WTC11 (cell line): ENCODE measurements around the gene TMEM94. TPM values are rescaled to one million over a fixed set of nuclear protein-coding genes. Genes with fewer than 3 reads are reported as not detected.

Experiments
- ESRRA ChIP-seq: sonication (generic); formaldehyde crosslinking; IDR thresholded peaks from 2 replicates; pipeline ENCODE4 v1.8.1; 2022; ENCODE audit warnings: mild to moderate bottlenecking, missing genetic modification reagents, borderline replicate concordance
- ETV6 ChIP-seq: sonication (generic); formaldehyde crosslinking; IDR thresholded peaks from 2 replicates; pipeline ENCODE4 v1.8.1; 2022; ENCODE audit warnings: mild to moderate bottlenecking, missing genetic modification reagents
- FOXJ3 ChIP-seq: sonication (generic); formaldehyde crosslinking; IDR thresholded peaks from 2 replicates; pipeline ENCODE4 v1.9.0; 2021; ENCODE audit warnings: missing genetic modification reagents, mild to moderate bottlenecking, borderline replicate concordance
- FOXK1 ChIP-seq: sonication (generic); formaldehyde crosslinking; IDR thresholded peaks from 2 replicates; pipeline ENCODE4 v1.8.0; 2022; ENCODE audit warnings: mild to moderate bottlenecking, moderate library complexity, missing genetic modification reagents
- FOXP1 ChIP-seq: sonication (generic); formaldehyde crosslinking; IDR thresholded peaks from 2 replicates; pipeline ENCODE4 v1.8.0; 2022; ENCODE audit warnings: missing genetic modification reagents, mild to moderate bottlenecking, moderate library complexity, borderline replicate concordance
- GRHL2 ChIP-seq: fragments of 250-450 bp; sonication (Bioruptor Pico); IDR thresholded peaks from 2 replicates; pipeline ENCODE4 v1.8.0; 2022; ENCODE audit warnings: mild to moderate bottlenecking, moderate library complexity; ENCODE audit not compliant: insufficient replicate concordance, severe bottlenecking
- HMGA2 ChIP-seq: fragments of 250-450 bp; sonication (Bioruptor Pico); IDR thresholded peaks from 2 replicates; pipeline ENCODE4 v1.4.0; 2021; ENCODE audit warnings: mild to moderate bottlenecking, moderate library complexity
- KAT7 ChIP-seq: sonication (generic); formaldehyde crosslinking; IDR thresholded peaks from 2 replicates; pipeline ENCODE4 v1.8.1; 2023; ENCODE audit warnings: missing genetic modification reagents, mild to moderate bottlenecking, borderline replicate concordance
- NFYB ChIP-seq: sonication (generic); formaldehyde crosslinking; conservative IDR thresholded peaks from 2 replicates; pipeline ENCODE4 v1.8.0; 2022; ENCODE audit warnings: low read depth, missing genetic modification reagents
- NR1H2 ChIP-seq: sonication (generic); formaldehyde crosslinking; IDR thresholded peaks from 2 replicates; pipeline ENCODE4 v1.9.0; 2021; ENCODE audit warnings: mild to moderate bottlenecking, moderate library complexity, missing genetic modification reagents
- TP53 ChIP-seq: sonication (generic); formaldehyde crosslinking; IDR thresholded peaks from 2 replicates; pipeline ENCODE4 v1.8.1; 2023; ENCODE audit warnings: mild to moderate bottlenecking, missing genetic modification reagents
- ZNF416 ChIP-seq: fragments of 250-450 bp; sonication (Bioruptor Pico); IDR thresholded peaks from 2 replicates; pipeline ENCODE4 v1.9.0; 2021; ENCODE audit warnings: mild to moderate bottlenecking, inconsistent platforms
- total RNA-seq: library from RNA; stranded (reverse); gene quantifications from 3 replicates; pipeline ENCODE4 v1.2.3, GENCODE V29; 2021
- TF ChIP-seq, protein P1 (sequence below): sonication (generic); formaldehyde crosslinking; IDR thresholded peaks from 2 replicates; pipeline ENCODE4 v1.8.1; 2022; ENCODE audit warnings: mild to moderate bottlenecking, missing genetic modification reagents, moderate library complexity, borderline replicate concordance
- TF ChIP-seq, protein P2 (sequence below): sonication (generic); formaldehyde crosslinking; IDR thresholded peaks from 2 replicates; pipeline ENCODE4 v1.8.1; 2022; ENCODE audit warnings: missing genetic modification reagents, borderline replicate concordance
- TF ChIP-seq, protein P3 (sequence below): sonication (generic); formaldehyde crosslinking; IDR thresholded peaks from 2 replicates; pipeline ENCODE4 v1.8.1; 2022; ENCODE audit warnings: mild to moderate bottlenecking, moderate library complexity, missing genetic modification reagents
- TF ChIP-seq, protein P4 (sequence below): sonication (generic); formaldehyde crosslinking; IDR thresholded peaks from 2 replicates; pipeline ENCODE4 v1.8.0; 2023; ENCODE audit warnings: missing genetic modification reagents
- TF ChIP-seq, protein P5 (sequence below): sonication (generic); formaldehyde crosslinking; IDR thresholded peaks from 2 replicates; pipeline ENCODE4 v1.8.0; 2022; ENCODE audit warnings: mild to moderate bottlenecking, missing genetic modification reagents
- TF ChIP-seq, protein P6 (sequence below): fragments of 250-450 bp; sonication (Bioruptor Pico); IDR thresholded peaks from 2 replicates; pipeline ENCODE4 v1.9.0; 2021; ENCODE audit warnings: moderate library complexity, mild to moderate bottlenecking, inconsistent platforms, borderline replicate concordance
- TF ChIP-seq, protein P7 (sequence below): fragments of 250-450 bp; sonication (Bioruptor Pico); IDR thresholded peaks from 2 replicates; pipeline ENCODE4 v1.8.0; 2021; ENCODE audit warnings: mild to moderate bottlenecking
- TF ChIP-seq, protein P8 (sequence below): fragments of 250-450 bp; sonication (Bioruptor Pico); IDR thresholded peaks from 2 replicates; pipeline ENCODE4 v1.9.0; 2021; ENCODE audit warnings: mild to moderate bottlenecking
- TF ChIP-seq, protein P9 (sequence below): sonication (generic); formaldehyde crosslinking; IDR thresholded peaks from 2 replicates; pipeline ENCODE4 v1.8.0; 2023; ENCODE audit warnings: missing genetic modification reagents, mild to moderate bottlenecking, borderline replicate concordance
- TF ChIP-seq, protein P10 (sequence below): fragments of 250-450 bp; sonication (Bioruptor Pico); IDR thresholded peaks from 2 replicates; pipeline ENCODE4 v1.9.0; 2021; ENCODE audit warnings: mild to moderate bottlenecking

Gene TMEM94
- total RNA-seq, 1 experiment from 2014 or later = 76.9 TPM

DNA sequence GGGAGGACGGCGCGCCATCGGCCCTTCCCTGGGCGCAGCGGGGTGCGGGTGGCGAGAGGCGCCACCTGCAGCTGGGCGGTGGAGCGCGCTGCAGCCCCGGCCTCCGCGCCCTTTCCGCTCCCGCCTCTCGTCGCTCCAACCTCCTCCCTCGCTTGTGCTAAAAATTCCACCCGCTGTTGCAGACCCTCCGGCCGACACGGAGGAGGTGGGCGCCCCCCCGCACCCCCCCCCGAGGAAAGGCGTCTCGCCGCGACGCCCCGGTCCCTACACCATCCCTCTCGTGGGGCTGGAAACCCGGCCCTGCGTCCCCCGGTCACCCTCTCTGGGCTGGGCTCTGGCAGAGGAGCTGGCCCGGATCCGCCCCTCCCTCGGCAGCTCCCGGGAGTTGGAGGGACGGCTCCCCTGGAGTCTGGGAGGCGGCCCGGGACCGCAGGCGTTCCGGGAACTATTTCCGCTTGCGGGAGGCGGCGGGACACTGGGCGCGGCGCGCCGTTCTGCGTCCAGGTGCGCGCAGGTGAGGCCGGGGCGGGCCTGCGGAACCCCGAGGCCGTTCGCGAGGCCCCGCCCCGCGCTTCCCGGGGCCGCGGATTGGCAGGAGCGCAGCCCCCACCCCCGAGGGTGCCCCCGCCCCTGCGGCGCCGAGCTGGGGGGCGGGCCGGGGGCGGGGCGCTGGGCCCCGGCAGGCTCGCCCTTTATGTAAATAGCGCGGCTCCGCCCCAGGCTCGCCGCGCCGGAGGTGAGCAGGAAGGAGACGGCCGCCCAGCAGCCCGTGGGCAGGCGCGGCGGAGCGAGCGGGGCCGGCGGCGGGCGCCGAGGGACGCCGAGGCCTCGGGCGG is 68.8 kb downstream of the TMEM94 start, which contains the start of gene LLGL2 (continued):
- TF ChIP-seq, protein P1, sequence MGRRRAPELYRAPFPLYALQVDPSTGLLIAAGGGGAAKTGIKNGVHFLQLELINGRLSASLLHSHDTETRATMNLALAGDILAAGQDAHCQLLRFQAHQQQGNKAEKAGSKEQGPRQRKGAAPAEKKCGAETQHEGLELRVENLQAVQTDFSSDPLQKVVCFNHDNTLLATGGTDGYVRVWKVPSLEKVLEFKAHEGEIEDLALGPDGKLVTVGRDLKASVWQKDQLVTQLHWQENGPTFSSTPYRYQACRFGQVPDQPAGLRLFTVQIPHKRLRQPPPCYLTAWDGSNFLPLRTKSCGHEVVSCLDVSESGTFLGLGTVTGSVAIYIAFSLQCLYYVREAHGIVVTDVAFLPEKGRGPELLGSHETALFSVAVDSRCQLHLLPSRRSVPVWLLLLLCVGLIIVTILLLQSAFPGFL (CRISPR knock-in tag) = no peak
- TF ChIP-seq TP53 (CRISPR knock-in tag) (peak; percentile 67; the same call in 1 of the 2 replicates), FOXJ3 (no peak), ETV6 (CRISPR knock-in tag) (peak; percentile 79), NFYB (peak; percentile 41), HMGA2 (CRISPR knock-in tag) (no peak), ESRRA (CRISPR knock-in tag) (0 out of 2 replicates have a peak, but pooled peaks have one; percentile 29), GRHL2 (CRISPR knock-in tag) (no peak), FOXP1 (peak; percentile 57; the same call in 1 of the 2 replicates), ZNF416 (CRISPR knock-in tag) (peak; percentile 63; the same call in 1 of the 2 replicates), NR1H2 (CRISPR knock-in tag) (no peak), FOXK1 (peak; percentile 26; the same call in 1 of the 2 replicates), KAT7 (0 out of 2 replicates have a peak, but pooled peaks have one; percentile 81)
- TF ChIP-seq, protein P2, sequence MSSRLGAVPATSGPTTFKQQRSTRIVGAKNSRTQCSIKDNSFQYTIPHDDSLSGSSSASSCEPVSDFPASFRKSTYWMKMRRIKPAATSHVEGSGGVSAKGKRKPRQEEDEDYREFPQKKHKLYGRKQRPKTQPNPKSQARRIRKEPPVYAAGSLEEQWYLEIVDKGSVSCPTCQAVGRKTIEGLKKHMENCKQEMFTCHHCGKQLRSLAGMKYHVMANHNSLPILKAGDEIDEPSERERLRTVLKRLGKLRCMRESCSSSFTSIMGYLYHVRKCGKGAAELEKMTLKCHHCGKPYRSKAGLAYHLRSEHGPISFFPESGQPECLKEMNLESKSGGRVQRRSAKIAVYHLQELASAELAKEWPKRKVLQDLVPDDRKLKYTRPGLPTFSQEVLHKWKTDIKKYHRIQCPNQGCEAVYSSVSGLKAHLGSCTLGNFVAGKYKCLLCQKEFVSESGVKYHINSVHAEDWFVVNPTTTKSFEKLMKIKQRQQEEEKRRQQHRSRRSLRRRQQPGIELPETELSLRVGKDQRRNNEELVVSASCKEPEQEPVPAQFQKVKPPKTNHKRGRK (CRISPR knock-in tag) = no peak
- TF ChIP-seq, protein P3, sequence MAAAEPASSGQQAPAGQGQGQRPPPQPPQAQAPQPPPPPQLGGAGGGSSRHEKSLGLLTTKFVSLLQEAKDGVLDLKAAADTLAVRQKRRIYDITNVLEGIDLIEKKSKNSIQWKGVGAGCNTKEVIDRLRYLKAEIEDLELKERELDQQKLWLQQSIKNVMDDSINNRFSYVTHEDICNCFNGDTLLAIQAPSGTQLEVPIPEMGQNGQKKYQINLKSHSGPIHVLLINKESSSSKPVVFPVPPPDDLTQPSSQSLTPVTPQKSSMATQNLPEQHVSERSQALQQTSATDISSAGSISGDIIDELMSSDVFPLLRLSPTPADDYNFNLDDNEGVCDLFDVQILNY = peak; percentile 62
- TF ChIP-seq, protein P4, sequence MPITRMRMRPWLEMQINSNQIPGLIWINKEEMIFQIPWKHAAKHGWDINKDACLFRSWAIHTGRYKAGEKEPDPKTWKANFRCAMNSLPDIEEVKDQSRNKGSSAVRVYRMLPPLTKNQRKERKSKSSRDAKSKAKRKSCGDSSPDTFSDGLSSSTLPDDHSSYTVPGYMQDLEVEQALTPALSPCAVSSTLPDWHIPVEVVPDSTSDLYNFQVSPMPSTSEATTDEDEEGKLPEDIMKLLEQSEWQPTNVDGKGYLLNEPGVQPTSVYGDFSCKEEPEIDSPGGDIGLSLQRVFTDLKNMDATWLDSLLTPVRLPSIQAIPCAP (CRISPR knock-in tag) = no peak
- TF ChIP-seq, protein P5, sequence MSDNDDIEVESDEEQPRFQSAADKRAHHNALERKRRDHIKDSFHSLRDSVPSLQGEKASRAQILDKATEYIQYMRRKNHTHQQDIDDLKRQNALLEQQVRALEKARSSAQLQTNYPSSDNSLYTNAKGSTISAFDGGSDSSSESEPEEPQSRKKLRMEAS (CRISPR knock-in tag) = peak; percentile 62; the same call in 1 of the 2 replicates
- TF ChIP-seq, protein P6, sequence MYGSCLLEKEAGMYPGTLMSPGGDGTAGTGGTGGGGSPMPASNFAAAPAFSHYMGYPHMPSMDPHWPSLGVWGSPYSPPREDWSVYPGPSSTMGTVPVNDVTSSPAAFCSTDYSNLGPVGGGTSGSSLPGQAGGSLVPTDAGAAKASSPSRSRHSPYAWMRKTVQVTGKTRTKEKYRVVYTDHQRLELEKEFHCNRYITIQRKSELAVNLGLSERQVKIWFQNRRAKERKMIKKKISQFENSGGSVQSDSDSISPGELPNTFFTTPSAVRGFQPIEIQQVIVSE (CRISPR knock-in tag) = no peak
- TF ChIP-seq, protein P7, sequence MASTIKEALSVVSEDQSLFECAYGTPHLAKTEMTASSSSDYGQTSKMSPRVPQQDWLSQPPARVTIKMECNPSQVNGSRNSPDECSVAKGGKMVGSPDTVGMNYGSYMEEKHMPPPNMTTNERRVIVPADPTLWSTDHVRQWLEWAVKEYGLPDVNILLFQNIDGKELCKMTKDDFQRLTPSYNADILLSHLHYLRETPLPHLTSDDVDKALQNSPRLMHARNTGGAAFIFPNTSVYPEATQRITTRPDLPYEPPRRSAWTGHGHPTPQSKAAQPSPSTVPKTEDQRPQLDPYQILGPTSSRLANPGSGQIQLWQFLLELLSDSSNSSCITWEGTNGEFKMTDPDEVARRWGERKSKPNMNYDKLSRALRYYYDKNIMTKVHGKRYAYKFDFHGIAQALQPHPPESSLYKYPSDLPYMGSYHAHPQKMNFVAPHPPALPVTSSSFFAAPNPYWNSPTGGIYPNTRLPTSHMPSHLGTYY = no peak
- TF ChIP-seq, protein P8, sequence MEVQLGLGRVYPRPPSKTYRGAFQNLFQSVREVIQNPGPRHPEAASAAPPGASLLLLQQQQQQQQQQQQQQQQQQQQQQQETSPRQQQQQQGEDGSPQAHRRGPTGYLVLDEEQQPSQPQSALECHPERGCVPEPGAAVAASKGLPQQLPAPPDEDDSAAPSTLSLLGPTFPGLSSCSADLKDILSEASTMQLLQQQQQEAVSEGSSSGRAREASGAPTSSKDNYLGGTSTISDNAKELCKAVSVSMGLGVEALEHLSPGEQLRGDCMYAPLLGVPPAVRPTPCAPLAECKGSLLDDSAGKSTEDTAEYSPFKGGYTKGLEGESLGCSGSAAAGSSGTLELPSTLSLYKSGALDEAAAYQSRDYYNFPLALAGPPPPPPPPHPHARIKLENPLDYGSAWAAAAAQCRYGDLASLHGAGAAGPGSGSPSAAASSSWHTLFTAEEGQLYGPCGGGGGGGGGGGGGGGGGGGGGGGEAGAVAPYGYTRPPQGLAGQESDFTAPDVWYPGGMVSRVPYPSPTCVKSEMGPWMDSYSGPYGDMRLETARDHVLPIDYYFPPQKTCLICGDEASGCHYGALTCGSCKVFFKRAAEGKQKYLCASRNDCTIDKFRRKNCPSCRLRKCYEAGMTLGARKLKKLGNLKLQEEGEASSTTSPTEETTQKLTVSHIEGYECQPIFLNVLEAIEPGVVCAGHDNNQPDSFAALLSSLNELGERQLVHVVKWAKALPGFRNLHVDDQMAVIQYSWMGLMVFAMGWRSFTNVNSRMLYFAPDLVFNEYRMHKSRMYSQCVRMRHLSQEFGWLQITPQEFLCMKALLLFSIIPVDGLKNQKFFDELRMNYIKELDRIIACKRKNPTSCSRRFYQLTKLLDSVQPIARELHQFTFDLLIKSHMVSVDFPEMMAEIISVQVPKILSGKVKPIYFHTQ (CRISPR knock-in tag) = no peak
- TF ChIP-seq, protein P9, sequence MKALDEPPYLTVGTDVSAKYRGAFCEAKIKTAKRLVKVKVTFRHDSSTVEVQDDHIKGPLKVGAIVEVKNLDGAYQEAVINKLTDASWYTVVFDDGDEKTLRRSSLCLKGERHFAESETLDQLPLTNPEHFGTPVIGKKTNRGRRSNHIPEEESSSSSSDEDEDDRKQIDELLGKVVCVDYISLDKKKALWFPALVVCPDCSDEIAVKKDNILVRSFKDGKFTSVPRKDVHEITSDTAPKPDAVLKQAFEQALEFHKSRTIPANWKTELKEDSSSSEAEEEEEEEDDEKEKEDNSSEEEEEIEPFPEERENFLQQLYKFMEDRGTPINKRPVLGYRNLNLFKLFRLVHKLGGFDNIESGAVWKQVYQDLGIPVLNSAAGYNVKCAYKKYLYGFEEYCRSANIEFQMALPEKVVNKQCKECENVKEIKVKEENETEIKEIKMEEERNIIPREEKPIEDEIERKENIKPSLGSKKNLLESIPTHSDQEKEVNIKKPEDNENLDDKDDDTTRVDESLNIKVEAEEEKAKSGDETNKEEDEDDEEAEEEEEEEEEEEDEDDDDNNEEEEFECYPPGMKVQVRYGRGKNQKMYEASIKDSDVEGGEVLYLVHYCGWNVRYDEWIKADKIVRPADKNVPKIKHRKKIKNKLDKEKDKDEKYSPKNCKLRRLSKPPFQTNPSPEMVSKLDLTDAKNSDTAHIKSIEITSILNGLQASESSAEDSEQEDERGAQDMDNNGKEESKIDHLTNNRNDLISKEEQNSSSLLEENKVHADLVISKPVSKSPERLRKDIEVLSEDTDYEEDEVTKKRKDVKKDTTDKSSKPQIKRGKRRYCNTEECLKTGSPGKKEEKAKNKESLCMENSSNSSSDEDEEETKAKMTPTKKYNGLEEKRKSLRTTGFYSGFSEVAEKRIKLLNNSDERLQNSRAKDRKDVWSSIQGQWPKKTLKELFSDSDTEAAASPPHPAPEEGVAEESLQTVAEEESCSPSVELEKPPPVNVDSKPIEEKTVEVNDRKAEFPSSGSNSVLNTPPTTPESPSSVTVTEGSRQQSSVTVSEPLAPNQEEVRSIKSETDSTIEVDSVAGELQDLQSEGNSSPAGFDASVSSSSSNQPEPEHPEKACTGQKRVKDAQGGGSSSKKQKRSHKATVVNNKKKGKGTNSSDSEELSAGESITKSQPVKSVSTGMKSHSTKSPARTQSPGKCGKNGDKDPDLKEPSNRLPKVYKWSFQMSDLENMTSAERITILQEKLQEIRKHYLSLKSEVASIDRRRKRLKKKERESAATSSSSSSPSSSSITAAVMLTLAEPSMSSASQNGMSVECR = peak; percentile 62; the same call in 1 of the 2 replicates
- TF ChIP-seq, protein P10, sequence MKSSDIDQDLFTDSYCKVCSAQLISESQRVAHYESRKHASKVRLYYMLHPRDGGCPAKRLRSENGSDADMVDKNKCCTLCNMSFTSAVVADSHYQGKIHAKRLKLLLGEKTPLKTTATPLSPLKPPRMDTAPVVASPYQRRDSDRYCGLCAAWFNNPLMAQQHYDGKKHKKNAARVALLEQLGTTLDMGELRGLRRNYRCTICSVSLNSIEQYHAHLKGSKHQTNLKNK = no peak
